Glomerular endothelial cell (primary cell): Measurements from ENCODE around the gene HAGH. TPM values are rescaled to one million over a fixed set of nuclear protein-coding genes. Genes with fewer than 3 reads are reported as not detected.

Experiments
- DNase-seq: peaks from one replicate; pipeline ENCODE4 v3.0.0-alpha.2; 2011; ENCODE audit warnings: low read depth, low spot score; ENCODE audit errors: extremely low read depth
- total RNA-seq: library from RNA; depleted of rRNA; stranded (reverse); fragments of >200 nt; gene quantifications from 2 replicates; pipeline ENCODE4 v1.2.3, GENCODE V29; 2015

The HAGH gene
- total RNA-seq, 1 donor from 2014 or later = 91.5 TPM

- no peak for DNase-seq
Measured at GRCh38 chr16:1788095-1788707, 38.4 kb downstream of the HAGH start.

- DNase-seq = no peak
Measured at GRCh38 chr16:1787322-1788094, 39.1 kb downstream of the HAGH start.

DNA sequence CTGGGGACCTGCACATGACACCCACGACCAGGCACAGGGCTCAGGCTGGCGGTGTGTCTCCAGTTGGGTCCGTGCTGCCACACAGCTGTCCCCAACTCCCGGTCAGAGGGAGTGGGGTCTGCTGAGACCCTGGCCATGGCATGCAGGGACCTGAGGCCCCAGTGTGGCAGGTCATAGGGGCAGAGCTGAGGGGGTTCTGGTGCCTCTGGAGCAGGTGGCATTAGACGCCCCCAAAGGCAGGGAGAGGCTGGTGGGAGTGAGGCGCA is 39.6 kb downstream of the HAGH start:
- DNase-seq = no peak

DNA sequence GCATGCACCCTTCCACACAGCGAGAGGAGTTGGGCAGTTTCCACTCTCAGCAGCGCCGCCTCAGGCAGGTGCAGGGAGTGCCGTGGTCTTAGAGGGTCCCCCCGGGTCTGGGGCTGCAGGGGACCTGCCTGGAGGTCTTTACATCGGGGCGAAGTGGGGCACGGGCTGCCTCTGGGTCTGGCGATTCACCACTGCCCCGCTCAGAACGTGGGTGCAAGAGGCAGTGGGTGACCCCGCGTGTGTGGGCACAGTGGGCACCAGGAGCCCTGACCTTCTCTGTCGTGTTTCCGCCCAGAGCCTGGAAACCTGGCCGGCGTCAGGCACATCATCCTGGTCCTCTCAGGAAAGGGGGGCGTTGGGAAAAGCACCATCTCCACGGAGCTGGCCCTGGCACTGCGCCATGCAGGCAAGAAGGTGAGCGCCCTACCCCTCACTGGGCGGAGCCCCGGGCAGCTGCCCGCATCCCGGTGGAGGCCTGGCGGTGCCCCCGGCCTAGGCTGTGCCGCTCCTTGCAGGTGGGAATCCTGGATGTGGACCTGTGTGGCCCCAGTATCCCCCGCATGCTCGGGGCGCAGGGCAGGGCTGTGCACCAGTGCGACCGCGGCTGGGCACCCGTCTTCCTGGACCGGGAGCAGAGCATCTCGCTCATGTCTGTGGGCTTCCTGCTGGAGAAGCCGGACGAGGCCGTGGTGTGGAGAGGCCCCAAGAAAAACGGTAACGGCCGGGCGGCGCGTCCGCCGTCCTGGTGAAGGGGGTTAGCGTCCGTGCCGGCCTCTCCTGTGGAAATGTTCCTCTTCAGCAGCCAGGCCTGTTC is 40.2 kb downstream of the HAGH start:
- DNase-seq = no peak

DNA sequence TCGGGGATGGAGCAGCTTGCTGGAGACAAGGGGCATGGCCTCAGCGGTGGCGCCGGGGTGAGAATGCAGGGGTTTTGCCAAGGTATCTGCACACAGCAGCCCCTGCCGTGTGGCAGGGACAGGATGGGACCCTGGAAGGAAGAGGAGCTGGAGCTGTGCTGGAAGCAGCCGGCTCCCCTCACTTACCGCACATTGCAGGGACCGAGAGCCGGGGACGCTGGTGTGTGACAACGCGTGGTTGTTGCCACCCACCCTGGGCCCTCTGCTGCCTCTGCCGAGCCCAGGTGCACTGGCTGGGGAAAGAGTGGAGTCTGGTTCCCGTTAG is 40.8 kb downstream of the HAGH start:
- no peak for DNase-seq

GRCh38 chr16:1784977-1785845 is 41.4 kb downstream of the HAGH start:
- no peak for DNase-seq

GRCh38 chr16:1782408-1783264 is 44.0 kb downstream of the HAGH start, which contains the start of the genes NUBP2 and SPSB3:
Gene NUBP2, plus strand, starts transcription at chr16:1782960. Its CDS starts 61 bp downstream, at chr16:1783021.
Gene SPSB3, minus strand, starts transcription at chr16:1782571. Its CDS starts 1,088 bp downstream, at chr16:1781483.
- peak; percentile 99 for DNase-seq

GRCh38 chr16:1781758-1782407 is 44.7 kb downstream of the HAGH start:
- no peak for DNase-seq

GRCh38 chr16:1781254-1781653 is 45.4 kb downstream of the HAGH start:
- no peak for DNase-seq

- DNase-seq = no peak
Measured at GRCh38 chr16:1780677-1781072, 46.0 kb downstream of the HAGH start.

GRCh38 chr16:1779741-1780676 is 46.6 kb downstream of the HAGH start:
- DNase-seq = no peak

- no peak for DNase-seq
Measured at GRCh38 chr16:1779234-1779701, 47.4 kb downstream of the HAGH start.

- DNase-seq = no peak
Measured at GRCh38 chr16:1778200-1779179, 48.1 kb downstream of the HAGH start.

DNA sequence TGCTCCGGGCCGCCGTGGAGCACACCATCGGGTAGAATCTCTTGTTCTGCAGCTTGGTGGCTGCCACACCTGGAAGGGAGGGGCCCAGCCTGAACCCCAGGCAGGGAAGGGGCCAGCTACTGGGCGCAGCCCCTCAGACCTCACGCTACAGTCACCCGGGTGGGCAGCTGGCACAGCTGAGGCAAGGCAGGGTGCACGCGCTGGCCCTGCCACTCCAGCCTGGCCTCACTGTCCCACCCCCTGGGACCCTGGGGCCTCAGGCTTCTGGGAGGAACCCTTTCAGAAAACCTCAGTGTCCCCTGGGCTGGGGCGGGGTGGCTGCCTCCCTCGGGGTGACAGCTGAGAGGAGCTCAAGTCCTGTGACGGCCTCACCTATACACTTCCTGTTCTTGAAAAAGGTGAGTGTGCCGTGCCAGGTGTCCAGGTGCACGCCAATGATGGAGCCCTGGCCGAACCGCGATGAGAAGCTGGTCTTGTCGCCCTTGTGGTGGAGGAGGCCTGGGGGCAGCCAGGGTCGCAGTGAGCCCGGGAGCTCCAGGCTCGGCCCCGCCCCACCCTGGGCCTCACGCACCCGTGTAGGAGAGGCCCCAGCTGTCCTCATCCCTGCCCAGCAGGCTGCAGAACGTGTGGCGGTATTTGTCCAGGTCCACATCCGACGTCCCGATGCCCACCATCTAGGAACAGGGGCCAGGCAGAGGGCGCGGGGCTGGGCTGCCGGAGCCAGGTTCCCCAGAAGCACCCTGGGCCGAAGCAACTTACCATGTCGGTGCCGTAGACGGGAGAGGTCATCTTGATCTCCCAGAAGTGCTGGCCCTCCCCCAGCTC is 49.0 kb downstream of the HAGH start:
- no peak for DNase-seq

- DNase-seq = no peak
Measured at GRCh38 chr16:1776991-1777374, 49.6 kb downstream of the HAGH start.

DNA sequence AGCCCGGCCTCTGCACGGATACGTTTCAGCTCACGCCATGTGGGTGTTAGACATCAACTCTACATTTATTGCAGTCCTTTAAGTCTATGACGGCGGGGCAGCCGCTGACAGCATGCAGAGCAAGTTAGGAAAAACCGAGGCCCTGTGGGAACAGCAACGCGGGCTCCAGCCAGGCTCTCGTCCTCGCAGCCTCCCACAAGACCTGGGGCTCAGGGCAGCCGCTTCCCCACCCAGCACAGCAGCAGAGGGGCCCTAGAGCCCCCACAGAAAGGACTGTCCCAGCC is 50.0 kb downstream of the HAGH start:
- no peak for DNase-seq
